Measurements from ENCODE around the gene SEC61A2.
"Not testable (repeated sequence)": the region's sequence is repeated elsewhere in the genome, so short reads cannot be mapped to it uniquely, and the experiment has no call there.

The SEC61A2 gene

DNA sequence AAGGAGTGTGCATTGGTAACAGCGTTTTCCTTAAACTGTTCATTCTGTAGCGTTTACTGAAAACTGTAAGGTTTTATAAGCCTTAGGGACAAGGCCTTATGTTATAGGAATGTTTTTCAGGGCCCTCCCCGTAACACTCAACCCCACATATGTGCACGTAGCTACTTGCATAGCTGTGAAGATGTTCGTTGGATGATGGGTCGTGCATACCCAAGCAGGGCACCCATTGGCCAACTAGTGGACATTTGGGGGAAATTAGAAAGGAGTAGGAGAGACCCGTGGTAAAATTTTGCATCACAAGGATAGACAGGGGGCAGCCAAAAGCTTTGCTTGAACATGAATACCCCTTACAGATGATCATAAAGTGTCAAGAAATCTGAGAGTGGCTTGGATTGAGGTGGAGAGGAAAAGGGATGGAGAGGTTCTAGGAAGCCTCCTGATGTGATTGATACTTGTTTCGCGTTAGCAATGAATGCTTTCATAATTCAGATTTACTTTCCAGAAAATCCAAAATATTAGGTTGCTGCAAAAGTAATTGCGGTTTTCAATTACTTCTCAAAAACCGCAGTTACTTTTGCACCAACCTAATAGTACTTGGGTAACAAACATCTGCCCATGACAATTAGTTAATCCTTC, 878 bp downstream of the SEC61A2 start:
- Mint-ChIP-seq H3K36me3 (ENCODE audit: low read depth) (peaks cover 35% of the 10 kb centered on the region), H3K27ac (peak overlapping the region; percentile 90), H3K27me3 (no peaks in the 10 kb centered on the region), H3K9me3 (no peaks in the 10 kb centered on the region), H3K4me1 (ENCODE audit: low read depth) (peaks cover 37% of the 10 kb centered on the region), H3K4me3 (peak overlapping the region; percentile 87)
- peak; percentile 44 for DNase-seq

DNA sequence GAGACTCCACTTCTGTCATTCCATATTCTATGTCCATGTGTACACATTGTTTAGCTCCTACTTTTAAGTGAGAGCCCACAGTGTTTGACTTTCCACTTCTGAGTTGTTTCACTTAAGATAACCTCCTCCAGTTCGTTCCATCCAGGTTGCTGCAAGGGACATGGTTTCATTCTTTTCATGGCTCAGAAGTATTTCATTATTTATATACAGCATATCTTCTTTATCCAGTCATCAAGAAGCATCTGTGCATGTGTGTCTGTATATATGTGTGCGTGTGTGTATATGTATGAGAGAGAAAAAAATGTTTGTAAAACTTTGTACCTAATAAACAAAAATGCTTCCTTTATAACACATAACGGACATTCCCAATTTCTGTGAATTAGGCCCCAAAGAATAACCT, 6.2 kb downstream of the SEC61A2 start:
- Mint-ChIP-seq H3K36me3 (ENCODE audit: low read depth) (peaks cover 65% of the 10 kb centered on the region), H3K4me3 (no peak overlapping the region), H3K4me1 (ENCODE audit: low read depth) (peaks cover 13% of the 10 kb centered on the region), H3K9me3 (no peaks in the 10 kb centered on the region), H3K27me3 (no peaks in the 10 kb centered on the region), H3K27ac (no peak overlapping the region)
- DNase-seq = no peak

DNA sequence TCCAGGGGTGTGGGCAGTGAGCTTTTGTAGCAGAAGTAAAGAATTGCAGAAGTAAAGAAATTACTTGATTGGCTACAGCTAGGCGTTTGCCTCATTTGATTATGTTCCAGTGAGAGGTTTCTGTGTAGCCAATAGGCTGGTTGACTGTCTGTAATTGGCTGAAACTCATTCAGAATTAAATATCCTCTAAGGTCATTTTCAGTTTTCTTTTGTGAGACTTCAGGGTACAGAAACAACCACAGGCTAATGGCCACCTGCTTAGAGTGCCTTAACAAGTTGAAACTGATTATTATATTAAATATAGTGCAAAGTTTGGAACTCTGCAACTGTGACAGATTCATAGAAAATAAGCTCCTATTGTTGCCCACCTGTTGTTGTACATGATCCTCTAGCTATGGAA, 10.6 kb downstream of the SEC61A2 start:
- Mint-ChIP-seq H3K36me3 (ENCODE audit: low read depth) (peaks cover 84% of the 10 kb centered on the region), H3K4me3 (no peak overlapping the region), H3K27ac (no peak overlapping the region), H3K27me3 (no peaks in the 10 kb centered on the region), H3K9me3 (no peaks in the 10 kb centered on the region), H3K4me1 (ENCODE audit: low read depth) (no peaks in the 10 kb centered on the region)
- no peak for DNase-seq

DNA sequence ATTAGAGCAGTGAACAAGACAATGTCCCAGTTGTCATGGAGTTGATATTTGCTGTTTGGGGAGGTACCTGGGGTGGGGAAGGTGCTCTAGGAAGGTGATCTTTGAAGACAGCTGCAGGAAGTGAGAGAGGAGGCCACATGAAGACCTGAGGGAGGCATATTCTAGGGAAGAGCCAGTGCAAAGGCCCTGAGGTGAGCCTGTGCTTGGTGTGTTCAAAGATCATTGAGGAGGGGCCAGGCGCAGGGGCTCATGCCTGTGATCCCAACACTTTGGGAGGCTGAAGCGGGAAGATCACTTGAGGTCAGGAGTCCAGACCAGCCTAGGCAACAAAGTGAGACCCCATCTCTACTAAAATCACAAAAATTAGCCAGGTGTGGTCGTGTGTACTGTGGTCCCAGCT, 15.1 kb downstream of the SEC61A2 start:
- no peak overlapping the region for H3K4me3 Mint-ChIP-seq
- DNase-seq = no peak
- no peaks in the 10 kb centered on the region for H3K9me3 Mint-ChIP-seq
- H3K4me1 Mint-ChIP-seq (ENCODE audit: low read depth) = no peaks in the 10 kb centered on the region
- H3K27ac Mint-ChIP-seq = no peak overlapping the region
- peaks cover 79% of the 10 kb centered on the region for H3K36me3 Mint-ChIP-seq (ENCODE audit: low read depth)
- H3K27me3 Mint-ChIP-seq = no peaks in the 10 kb centered on the region

DNA sequence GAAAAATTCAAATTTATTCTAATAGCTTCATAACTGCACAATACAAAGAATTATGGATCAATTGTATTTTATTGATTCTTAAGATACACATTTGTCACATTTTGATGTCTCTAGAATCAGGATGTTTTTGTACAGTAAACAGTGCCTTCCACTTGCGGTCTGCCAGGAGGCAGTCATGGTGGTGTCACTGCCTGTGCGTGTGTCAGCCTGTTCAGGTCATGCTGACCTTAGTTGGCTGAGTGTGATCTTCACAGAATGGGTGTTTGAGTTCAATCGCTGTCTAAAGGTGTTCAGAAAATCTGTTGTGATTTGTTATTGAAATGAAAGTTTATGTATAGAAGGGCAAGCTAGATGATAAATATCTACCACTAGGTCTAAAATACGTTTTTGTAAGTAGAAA, 20.7 kb downstream of the SEC61A2 start:
- peaks cover 71% of the 10 kb centered on the region for H3K36me3 Mint-ChIP-seq (ENCODE audit: low read depth)
- no peak for DNase-seq
- no peak overlapping the region for H3K27ac Mint-ChIP-seq
- H3K4me3 Mint-ChIP-seq = no peak overlapping the region
- no peaks in the 10 kb centered on the region for H3K27me3 Mint-ChIP-seq
- H3K4me1 Mint-ChIP-seq (ENCODE audit: low read depth) = no peaks in the 10 kb centered on the region
- no peaks in the 10 kb centered on the region for H3K9me3 Mint-ChIP-seq

DNA sequence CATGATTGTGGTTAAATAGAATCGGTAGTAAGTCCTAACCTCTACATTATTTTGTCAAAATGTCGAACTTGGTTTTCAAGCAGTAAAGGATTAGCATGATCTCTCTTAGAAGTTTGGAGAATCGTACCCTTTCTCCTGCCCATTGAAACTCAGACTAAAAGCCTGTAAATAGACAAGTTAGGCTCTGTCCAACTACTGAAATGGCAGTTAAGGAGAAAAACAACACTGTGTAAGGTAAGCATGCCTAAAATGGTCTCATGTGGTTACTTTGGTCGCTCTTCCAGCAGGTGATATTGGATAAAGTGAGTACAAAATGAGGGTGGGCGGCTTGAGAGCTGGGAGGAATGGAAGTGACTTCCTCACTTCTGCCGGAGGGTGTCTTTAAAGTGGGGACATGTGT, 25.0 kb downstream of the SEC61A2 start:
- Mint-ChIP-seq H3K9me3 (no peaks in the 10 kb centered on the region), H3K4me1 (ENCODE audit: low read depth) (no peaks in the 10 kb centered on the region), H3K36me3 (ENCODE audit: low read depth) (peaks cover 79% of the 10 kb centered on the region), H3K27ac (peak overlapping the region; percentile 23), H3K27me3 (no peaks in the 10 kb centered on the region), H3K4me3 (no peak overlapping the region)
- no peak for DNase-seq

DNA sequence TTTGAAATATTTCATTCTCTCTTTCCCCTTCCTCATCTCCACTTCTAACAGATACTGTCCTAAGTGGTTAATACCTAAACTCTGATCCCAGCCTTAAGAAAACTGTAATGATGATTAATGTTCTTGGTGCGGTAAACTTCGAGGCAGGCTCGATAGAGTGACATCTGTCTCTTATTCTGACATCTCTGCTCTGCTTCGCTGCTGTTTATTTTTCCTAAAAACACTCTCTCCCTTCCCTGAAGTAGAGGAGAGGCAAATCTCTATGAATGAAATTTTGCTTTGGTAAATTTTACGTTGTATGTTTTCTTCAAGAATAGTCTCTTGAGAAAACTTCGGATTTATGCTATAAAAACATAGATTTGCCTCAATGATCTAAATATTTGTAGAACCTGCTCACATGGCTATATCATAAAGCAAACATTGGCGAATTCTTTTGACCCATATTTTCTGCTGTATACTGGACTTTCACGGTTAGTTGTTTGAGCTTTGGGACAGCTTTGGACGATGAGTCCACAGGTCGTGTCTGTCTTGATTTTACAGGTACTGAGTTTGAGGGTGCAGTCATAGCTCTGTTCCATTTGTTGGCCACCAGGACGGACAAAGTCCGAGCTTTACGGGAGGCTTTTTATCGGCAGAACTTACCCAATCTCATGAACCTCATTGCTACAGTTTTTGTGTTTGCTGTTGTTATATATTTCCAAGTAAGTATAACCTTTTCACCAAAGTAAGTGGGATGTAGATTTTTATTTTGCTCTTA, 27.1 kb downstream of the SEC61A2 start:
- H3K36me3 Mint-ChIP-seq (ENCODE audit: low read depth) = peaks cover 81% of the 10 kb centered on the region
- no peaks in the 10 kb centered on the region for H3K9me3 Mint-ChIP-seq
- H3K4me1 Mint-ChIP-seq (ENCODE audit: low read depth) = peaks cover 5% of the 10 kb centered on the region
- no peak overlapping the region for H3K4me3 Mint-ChIP-seq
- H3K27ac Mint-ChIP-seq = no peak overlapping the region
- DNase-seq = no peak
- no peaks in the 10 kb centered on the region for H3K27me3 Mint-ChIP-seq

DNA sequence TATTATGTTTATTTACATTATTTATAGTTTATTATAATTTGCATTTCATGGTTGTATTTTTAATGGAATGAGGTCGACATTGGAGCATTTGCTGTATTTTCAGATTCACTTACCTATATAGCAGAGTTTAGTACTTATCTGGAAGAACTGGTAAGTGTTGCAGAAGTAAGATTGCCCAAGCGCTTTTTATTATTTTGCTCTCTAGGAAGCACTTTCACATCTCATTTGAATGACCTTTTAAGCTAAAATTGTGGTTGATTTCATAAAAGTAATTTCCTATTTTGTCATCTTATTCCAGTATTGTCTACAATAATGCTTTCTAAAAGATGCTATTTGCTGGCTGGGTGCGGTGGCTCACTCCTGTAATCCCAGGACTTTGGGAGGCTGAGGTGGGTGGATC, 28.6 kb downstream of the SEC61A2 start:
- no peak overlapping the region for H3K4me3 Mint-ChIP-seq
- DNase-seq = no peak
- H3K9me3 Mint-ChIP-seq = no peaks in the 10 kb centered on the region
- H3K36me3 Mint-ChIP-seq (ENCODE audit: low read depth) = peaks cover 86% of the 10 kb centered on the region
- H3K27ac Mint-ChIP-seq = no peak overlapping the region
- H3K4me1 Mint-ChIP-seq (ENCODE audit: low read depth) = peaks cover 5% of the 10 kb centered on the region
- no peaks in the 10 kb centered on the region for H3K27me3 Mint-ChIP-seq

DNA sequence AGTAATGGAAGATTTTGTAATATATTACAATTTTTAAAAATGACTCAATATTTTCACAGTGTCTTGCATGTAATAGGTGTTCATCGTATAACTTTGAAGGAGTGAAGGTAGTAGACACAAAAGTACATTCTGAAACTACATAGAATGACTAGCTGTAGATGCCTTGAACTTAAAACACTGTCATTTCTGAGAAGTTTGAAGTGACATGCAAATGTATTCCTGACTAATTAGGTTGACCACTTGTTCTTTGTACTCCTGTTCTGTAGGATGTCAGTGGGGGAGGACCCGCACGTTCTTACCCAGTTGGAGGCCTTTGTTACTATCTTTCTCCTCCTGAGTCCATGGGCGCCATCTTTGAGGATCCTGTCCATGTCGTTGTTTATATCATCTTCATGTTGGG, 31.2 kb downstream of the SEC61A2 start:
- no peaks in the 10 kb centered on the region for H3K9me3 Mint-ChIP-seq
- H3K27me3 Mint-ChIP-seq = no peaks in the 10 kb centered on the region
- peaks cover 86% of the 10 kb centered on the region for H3K36me3 Mint-ChIP-seq (ENCODE audit: low read depth)
- no peak overlapping the region for H3K4me3 Mint-ChIP-seq
- peaks cover 5% of the 10 kb centered on the region for H3K4me1 Mint-ChIP-seq (ENCODE audit: low read depth)
- H3K27ac Mint-ChIP-seq = peak overlapping the region; percentile 81
- no peak for DNase-seq

DNA sequence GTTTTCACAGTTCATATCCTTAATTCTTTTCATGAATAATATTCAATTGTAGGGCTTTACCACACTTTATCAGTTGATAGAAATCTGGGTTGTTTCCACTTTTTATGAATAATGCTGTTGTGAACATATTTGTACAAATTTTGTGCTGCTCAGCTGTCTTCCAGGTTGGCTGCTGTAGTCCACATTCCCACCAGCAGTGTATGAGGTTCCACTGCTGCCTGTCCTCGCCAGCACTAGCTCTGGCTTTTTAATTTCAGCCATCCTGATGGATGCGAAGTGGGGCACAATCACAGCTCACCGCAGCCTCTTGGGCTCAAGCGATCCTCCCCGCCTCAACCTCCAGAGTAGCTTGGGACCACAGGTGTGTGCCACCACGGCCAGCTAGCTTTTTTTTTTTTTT, 33.5 kb downstream of the SEC61A2 start:
- no peak overlapping the region for H3K4me3 Mint-ChIP-seq
- no peak for DNase-seq
- peaks cover 88% of the 10 kb centered on the region for H3K36me3 Mint-ChIP-seq (ENCODE audit: low read depth)
- H3K27ac Mint-ChIP-seq = peak overlapping the region; percentile 39
- no peaks in the 10 kb centered on the region for H3K27me3 Mint-ChIP-seq
- peaks cover 5% of the 10 kb centered on the region for H3K4me1 Mint-ChIP-seq (ENCODE audit: low read depth)
- no peaks in the 10 kb centered on the region for H3K9me3 Mint-ChIP-seq

DNA sequence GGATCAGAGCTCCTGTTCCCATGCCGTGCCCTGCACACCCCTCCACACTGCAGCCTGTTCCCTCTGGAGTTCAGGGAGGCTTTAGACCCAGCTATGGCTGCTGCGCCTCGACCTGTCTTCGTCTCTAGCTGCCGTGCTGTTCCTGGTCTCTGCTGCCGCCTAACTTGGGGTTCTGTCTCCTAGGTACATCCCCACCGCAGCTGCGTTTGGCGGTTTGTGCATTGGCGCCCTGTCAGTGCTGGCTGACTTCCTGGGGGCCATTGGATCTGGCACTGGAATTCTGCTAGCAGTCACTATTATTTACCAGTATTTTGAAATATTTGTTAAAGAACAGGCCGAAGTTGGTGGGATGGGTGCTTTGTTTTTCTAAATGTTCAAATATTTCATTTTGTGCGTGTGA, 34.6 kb downstream of the SEC61A2 start:
- H3K27me3 Mint-ChIP-seq = no peaks in the 10 kb centered on the region
- H3K27ac Mint-ChIP-seq = no peak overlapping the region
- no peak for DNase-seq
- peaks cover 91% of the 10 kb centered on the region for H3K36me3 Mint-ChIP-seq (ENCODE audit: low read depth)
- no peaks in the 10 kb centered on the region for H3K9me3 Mint-ChIP-seq
- no peak overlapping the region for H3K4me3 Mint-ChIP-seq
- peaks cover 5% of the 10 kb centered on the region for H3K4me1 Mint-ChIP-seq (ENCODE audit: low read depth)

DNA sequence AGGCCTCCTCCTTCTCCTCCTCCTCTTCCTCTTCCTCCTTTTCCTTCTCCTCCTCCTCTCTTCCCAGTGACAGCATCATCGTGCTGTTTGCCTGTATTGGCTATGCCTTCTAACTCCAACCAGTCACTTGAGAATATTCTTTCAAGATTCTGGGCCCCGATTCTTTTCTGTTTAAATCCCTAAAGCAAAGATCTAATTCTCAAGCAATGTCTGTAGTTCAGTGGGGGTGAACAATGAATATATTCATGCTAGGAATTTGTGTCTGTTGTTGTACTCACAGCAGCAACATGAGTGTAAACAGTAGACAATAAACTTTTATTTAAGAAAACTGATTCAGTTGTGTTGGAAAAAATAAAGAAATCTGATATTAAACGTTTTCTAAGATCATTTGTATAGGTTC, 35.6 kb downstream of the SEC61A2 start:
- DNase-seq = no peak
- H3K27me3 Mint-ChIP-seq = no peaks in the 10 kb centered on the region
- H3K4me3 Mint-ChIP-seq = no peak overlapping the region
- no peaks in the 10 kb centered on the region for H3K9me3 Mint-ChIP-seq
- H3K36me3 Mint-ChIP-seq (ENCODE audit: low read depth) = peaks cover 92% of the 10 kb centered on the region
- peaks cover 4% of the 10 kb centered on the region for H3K4me1 Mint-ChIP-seq (ENCODE audit: low read depth)
- peak overlapping the region; percentile 68 for H3K27ac Mint-ChIP-seq

DNA sequence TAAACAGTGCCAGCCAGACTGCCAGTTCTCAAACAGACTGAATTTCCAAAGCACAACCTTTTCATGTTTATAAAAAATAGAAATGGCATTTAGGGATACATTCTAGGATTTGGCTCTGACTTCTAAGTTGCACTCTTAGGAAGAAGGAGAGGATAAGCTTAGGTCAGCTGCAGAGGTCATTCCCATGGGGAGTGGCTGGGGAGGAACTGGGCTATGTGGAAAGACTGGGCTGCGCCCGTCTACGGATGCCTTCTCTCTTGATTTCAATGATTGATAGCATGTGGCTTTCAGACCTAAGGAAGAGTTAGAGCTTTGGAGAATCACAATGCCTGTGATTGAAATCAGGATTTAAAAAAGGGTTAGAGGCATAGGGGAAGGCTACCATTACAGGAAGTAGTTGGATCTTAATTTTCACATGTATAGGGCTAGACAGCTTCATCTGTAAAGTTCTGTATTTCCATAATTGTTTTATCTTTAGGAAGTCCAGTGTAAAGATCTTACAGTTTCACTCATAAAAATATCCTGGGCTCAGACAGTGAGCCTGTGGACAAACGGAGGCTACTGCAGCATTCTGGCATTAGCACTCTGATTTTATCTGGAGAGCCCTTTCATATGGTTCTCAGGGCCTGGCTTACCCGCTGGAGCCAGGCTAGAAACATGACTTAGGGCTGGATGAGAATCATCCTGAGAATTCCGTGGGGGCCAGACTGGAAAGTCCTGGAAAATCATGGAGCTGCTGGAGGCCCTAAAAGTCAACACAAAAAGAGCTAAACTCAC, 36.7 kb downstream of the SEC61A2 start:
- no peaks in the 10 kb centered on the region for H3K27me3 Mint-ChIP-seq
- peak overlapping the region; percentile 55 for H3K27ac Mint-ChIP-seq
- H3K4me3 Mint-ChIP-seq = no peak overlapping the region
- no peaks in the 10 kb centered on the region for H3K4me1 Mint-ChIP-seq (ENCODE audit: low read depth)
- no peak for DNase-seq
- peaks cover 93% of the 10 kb centered on the region for H3K36me3 Mint-ChIP-seq (ENCODE audit: low read depth)
- no peaks in the 10 kb centered on the region for H3K9me3 Mint-ChIP-seq

DNA sequence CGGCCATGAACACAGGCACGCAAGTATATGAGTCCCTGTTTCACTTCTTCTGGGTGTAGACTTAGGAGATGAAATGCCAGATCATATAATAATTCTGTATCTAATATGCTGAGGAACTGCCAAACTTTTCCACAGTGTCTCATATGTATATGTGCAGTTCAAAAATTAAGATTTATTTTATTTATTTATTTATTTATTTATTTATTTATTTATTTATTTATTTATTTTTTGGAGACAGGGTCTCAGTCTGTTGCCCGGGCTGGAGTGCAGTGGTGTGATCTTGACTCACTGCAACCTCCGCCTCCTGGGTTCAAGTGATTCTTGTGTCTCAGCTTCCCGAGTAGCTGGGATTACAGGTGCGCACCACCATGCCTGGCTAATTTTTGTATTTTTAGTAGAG, 42.0 kb downstream of the SEC61A2 start:
- H3K9me3 Mint-ChIP-seq; H3K4me1 Mint-ChIP-seq (ENCODE audit: low read depth); H3K27ac Mint-ChIP-seq; DNase-seq; H3K27me3 Mint-ChIP-seq; H3K4me3 Mint-ChIP-seq: not testable (repeated sequence)
- peaks cover 89% of the 10 kb centered on the region for H3K36me3 Mint-ChIP-seq (ENCODE audit: low read depth)

DNA sequence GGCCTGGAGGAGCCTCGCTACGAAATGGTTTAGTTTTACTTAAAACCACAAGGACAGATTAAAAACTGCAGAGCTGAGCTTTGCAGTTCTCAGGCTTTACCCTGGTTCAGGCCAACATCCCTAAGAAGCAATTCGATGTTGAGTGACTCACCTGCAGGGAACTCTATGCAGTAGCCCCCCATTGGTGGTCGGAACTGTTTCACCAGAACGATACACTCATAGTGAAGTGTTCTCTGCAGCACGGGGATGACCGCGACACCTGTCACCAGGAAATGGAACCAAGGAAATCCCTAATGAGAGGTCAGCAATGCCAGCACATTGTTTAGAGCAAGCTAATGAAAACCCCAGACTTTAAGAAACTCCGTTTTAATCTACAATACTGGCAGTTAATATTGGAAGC, 48.2 kb downstream of the SEC61A2 start:
- H3K27ac Mint-ChIP-seq = peak overlapping the region; percentile 71
- H3K4me3 Mint-ChIP-seq = no peak overlapping the region
- no peaks in the 10 kb centered on the region for H3K9me3 Mint-ChIP-seq
- no peaks in the 10 kb centered on the region for H3K27me3 Mint-ChIP-seq
- H3K36me3 Mint-ChIP-seq (ENCODE audit: low read depth) = peaks cover 90% of the 10 kb centered on the region
- no peak for DNase-seq
- H3K4me1 Mint-ChIP-seq (ENCODE audit: low read depth) = peaks cover 39% of the 10 kb centered on the region

All from activated T-cell treated with anti-CD3 and anti-CD28 coated beads, Interleukin-2, amount 50 U/mL, for 24 hours (primary cell).